OCI-LY1 (cell line): ENCODE measurements around the gene ATG4D.

ENCODE experiments used
- CTCF ChIP-seq: fragments of 200-600 bp; sonication (generic), shearing (Covaris generic); IDR thresholded peaks from 2 replicates; pipeline ENCODE4 v1.5.1; 2017; ENCODE audit warnings: mild to moderate bottlenecking, antibody characterized with exemption, low read length, moderate library complexity, mixed read lengths
- EZH2 ChIP-seq: fragments of 200-600 bp; sonication (generic), shearing (Covaris generic); IDR thresholded peaks from 2 replicates; pipeline ENCODE4 v1.8.0; 2017; ENCODE audit warnings: borderline replicate concordance, mixed run types, mild to moderate bottlenecking, antibody characterized with exemption, low read length, moderate library complexity, mixed read lengths

GRCh38 chr19:10500247-10500592 lies 43.5 kb upstream of the ATG4D start:
- TF ChIP-seq CTCF (no peak), EZH2 (no peak)
